GM18519 (cell line): ENCODE results near the gene SV2C.
"Not testable (repeated sequence)": the region's sequence is repeated elsewhere in the genome, so short reads cannot be mapped to it uniquely, and the experiment has no call there.

Experiments
- ATAC-seq: cut with Tn5 transposase; IDR thresholded peaks from one replicate; pipeline ENCODE4 v1.9.1; 2021; ENCODE audit warnings: mild to moderate bottlenecking, moderate library complexity; ENCODE audit not compliant: unreplicated experiment, low FRiP score

SV2C gene

DNA sequence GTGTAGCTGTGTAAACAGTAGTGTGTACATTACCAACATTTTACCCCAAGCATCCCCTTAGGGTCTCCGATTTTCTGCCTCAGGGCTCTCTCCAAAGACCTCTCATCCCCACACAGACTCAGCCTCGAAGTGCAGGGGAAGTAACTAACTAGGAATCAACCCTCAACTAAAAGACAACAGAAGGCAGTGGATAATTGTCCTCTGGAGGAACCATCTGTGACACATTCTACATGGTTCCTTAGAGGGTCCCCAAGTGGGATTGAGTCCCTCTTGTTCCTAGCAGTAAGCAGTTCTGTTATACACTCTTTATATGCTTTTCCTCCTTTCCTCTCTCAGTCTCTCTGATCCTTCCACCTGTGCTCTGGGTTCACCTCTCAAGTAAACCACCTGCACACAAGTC lies 157.2 kb downstream of the SV2C start:
- ATAC-seq, result no peak

DNA sequence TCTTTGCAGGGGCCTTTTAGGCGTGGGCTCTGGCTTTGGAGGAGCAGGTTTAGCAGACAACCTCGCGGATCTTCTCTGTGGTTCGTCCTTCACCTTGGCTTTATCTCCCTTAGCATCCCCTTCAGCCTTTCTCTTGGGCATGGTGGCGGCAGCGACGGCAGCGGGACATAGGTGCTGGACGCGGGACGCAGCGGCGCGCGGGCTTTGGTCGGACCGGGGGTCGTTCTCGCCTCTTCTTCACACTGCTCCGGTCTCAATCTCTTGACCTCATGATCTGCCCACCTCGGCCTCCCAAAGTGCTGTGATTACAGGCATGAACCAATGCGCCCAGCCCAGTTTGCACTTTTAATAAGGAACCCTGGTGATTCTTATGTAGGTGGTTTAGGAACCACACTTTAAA lies 159.0 kb downstream of the SV2C start:
- not testable (repeated sequence) for ATAC-seq

DNA sequence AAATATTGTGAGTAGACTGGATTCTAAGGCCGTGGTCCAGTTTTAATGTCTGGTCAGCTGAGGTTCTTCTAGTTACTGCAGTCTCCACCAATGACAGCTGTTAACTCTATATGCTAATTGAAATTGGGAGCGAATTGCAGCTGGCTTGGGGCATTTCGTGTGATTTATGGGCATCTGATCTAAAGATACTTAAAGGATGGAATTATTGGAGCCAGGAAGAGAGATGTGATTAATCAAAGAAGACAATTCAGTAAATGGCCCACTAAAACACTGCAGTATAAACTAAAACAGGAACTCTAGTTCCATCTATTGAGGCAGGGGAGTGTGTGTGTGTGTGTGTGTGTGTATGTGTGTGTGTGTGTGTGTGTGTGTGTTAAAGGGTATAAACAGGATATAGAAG lies 162.4 kb downstream of the SV2C start:
- ATAC-seq, result no peak

DNA sequence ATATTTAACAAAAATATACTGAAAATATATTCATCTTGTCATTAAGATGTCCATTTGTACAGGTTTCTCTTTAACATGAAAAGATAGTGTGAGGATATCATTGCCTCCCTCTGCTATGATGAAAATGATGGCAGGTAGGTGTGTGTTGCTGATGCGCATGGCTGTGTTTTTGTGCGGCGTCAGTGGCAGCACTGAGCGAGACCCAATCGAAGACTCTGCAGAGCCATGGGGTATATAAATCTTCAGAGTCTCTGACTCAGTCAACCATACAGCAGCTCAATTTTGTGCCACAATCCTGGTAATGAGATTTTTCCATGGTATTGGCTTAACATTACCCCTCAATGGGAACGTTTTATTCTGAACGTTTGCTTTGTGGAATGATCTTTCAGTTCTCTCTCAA lies 166.4 kb downstream of the SV2C start:
- no peak for ATAC-seq

DNA sequence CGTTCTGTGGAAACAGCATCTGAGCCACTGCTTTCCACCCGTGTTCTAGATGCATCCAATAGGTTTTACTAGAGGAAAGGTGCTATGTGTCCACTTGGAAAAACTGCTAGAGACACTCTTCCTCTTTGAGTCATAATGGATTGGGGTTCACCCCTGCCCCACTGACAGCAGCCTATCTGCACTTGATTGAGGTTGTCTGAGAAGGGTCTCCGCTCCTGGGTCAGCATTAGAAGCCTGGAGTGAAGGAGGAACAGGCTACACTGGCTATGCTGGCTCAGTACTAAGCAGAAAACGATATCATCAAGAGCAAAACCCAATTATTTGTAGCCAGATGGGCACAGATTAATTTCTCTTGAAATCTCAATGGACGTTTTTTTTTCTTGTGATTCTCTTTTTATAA lies 167.3 kb downstream of the SV2C start:
- ATAC-seq, result no peak

DNA sequence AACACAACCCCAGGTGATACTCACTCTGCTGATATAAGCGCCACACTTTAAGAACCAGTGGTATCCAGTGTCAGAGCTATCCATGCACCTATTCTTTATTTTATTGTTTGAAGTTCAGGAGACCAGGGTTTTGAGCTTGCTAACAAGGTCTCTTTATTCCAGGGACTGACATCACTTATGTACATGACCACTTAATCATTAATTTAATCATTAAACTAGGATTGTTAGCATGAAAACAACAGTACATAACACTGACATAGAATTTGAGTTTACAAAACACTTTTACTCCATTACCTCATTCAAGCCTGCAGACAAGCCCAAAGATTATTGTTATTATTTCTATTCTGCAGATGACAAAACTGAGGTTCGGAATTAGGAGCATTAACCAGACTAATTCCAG lies 168.5 kb downstream of the SV2C start:
- ATAC-seq, result no peak

DNA sequence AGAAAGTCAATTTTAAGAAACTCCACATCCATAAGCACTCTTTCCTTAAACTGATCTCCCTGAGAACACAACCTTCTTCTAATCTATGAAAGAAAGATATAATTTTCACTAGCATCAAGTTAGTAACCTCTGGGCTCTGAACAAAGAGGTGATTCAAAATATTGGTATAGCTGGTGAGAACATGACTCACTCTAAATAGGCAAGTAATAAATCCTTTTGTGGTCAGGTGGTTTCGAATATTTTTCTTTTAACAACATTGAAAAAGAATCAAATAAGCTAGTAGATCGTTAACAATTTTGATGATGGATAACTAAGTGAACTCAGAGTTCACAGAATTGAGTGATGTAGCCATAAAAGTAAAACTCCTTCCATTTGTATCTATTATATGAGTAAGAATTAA lies 169.3 kb downstream of the SV2C start:
- no peak for ATAC-seq

DNA sequence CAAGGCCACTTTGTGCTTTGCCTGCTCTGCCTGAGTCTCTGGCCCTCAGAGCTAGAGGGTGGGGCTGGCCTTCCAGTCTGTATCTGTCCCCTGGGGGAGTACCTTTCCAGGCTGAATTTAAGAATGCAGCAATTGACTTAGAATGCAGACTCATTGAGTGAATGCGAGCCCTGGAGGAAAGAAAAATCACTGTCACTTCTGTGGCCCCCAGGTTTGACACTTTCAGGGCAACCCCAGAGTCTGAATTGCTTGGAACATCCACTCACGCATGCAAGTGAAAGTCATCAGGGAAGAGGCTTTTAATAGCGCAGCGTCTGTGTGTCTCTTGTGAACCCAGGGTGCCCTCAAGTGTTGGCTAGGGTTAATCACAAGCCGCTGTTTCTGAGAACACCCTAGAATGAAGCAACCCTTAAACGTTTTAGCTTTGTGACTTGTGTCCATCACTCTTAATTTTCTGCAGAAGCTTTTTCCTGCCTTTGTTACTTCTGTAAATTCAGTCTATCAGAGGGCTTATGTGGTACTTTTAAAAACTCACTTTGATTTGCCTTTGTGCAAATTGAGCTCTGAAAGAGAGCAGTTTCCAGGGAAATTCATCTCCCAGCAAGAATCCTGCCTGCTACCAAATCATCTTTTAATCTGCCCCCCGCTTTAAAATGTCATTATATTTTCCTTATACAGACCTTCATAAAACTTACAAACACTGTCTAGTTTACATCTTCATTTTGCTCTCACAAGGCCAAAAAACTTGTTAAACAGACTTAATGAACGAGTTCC lies 173.1 kb downstream of the SV2C start:
- ATAC-seq, result no peak

DNA sequence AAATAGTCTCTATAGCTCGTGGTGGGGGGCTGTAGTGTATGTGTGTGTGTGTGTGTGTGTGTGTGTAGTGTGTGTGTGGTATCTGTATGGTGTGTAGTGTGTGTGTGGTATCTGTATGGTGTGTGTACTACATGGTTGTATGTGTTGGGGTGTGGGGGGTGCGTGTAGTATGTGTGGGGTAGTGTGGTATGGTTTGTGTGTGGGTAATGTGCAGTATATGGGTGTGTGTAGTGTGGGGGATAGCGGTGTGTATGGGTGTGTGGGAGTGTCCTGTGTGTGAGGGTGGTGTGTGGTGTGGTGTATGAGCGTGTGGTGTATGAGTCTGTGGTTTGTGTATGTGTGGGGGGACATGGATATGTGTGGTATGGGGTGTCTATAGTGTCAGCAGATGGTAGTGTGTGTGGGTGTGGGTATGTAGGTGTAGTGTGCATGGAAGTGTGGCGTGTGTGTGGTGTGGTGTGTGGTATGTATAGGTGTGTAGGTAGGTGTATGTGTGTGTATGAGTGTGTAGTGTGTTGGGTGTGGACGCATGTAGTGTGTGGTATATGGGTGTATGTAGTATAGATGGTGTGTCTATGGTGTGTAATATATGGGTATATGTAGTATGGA lies 174.1 kb downstream of the SV2C start:
- no peak for ATAC-seq

DNA sequence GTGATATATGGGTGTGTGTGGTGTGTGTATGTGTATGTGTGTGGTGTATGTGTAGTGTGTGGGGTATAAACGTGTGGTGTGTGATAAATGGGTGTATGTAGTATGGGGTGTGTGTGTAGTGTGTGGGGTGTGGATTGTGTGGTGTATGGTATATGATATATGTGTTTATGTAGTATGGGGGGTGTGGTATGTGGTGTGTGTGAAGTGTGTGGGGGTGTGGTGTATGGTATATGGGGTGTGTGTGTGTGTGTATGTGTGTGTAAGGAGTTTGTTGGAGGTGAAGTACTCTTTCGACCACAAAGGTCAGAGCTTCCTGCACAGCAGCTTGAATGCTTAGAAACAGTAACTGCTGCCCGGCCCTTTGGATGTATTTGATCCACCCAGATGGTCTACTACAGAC lies 174.7 kb downstream of the SV2C start:
- ATAC-seq, result no peak

DNA sequence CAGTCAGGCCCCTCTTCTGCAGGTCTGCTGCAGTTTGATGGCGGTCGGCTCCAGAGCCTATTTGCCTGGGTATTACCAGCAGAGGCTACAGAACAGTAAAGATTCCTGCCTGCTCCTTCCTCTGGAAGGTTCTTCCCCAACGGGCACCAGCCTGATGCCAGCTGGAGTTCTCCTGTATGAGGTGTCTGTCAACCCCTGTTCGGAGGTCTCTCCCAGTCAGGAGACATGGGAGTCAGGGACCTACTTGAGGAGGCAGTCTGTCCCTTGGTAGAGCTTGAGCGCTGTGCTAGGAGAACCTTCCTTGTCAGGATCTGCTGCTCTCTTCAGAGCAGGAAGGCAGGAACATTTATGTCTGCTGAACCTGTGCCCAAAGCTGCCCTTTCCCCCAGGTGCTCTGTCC lies 181.5 kb downstream of the SV2C start:
- no peak for ATAC-seq

DNA sequence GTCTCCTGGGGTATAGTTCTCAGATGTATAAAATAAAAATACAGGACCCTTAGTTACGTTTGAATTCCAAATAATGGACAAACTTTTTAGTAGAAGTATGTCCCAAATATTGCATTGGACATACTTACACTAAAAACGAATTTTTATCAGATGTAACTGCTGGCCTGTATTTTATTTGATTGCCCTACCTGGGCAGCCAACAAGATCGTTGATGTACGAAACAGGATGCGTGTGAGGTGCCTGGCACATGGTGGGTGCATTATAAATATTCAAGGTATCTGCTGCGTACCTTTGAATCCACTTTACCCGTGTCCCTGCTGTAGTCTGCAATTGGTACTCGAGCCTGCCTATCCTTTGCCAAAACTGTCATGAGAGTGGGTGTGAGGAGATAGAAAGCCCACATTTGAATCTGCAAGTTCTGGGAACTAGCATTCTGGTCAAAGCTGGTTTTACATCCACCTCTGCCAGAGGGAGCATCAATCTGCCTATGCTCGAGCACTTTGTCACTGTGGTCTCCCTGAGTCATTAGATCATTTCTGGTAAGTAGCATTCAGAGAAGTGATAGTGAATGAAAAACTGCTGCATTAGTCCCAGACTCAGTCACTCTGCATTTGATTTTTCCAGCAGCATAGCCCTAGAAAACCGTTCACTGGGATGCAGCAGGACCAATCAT lies 186.2 kb downstream of the SV2C start:
- no peak for ATAC-seq

DNA sequence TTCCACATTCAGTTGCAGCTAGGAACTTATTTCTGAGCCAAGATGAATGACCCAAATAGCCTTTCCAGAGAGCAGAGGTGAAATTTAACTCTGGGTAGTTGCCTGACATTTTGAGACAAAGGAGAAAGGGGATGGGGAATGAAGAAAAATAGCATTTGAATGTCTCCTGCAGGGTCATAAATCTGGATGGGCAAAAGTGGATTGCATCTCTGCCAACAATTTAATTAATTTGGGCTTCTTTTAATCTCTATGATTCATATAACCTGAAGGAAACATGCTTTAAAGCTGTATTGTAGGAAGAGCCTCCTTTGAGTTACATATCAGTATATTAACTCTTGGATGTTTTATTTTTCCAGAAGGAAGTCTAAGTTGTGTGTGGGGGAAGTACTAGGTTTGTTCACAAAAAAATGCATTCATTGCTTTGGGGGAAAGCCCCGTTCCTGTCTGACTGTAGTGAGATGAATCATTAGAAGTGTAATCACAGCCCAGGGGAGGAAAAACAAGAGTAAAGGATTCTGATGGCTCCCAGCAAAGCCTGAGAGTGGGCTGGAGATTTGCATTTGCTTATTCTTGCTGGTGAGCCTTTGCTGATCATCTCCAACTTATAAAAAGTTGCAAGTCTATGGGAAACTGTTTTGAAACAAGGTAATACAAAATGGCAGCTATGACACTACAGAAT lies 186.9 kb downstream of the SV2C start:
- no peak for ATAC-seq

DNA sequence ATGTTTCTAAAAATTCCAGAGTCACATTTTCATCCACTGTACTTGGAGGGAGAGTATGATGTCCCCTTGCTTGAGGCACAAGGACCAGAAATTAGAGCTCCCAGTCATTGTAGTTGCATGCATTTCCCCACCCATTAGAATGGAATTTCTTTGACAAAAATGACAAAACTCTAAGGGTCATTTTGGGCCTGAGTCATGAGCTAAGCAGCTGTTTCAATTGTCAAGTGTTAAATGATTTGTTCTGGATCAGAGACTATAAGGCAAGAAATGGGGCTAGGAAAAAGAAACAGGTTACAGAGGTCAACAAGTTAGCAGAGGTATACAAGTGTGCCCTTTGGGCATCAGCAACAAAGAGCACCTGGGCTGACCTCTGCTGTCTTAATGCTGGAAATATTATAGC lies 188.7 kb downstream of the SV2C start:
- no peak for ATAC-seq

DNA sequence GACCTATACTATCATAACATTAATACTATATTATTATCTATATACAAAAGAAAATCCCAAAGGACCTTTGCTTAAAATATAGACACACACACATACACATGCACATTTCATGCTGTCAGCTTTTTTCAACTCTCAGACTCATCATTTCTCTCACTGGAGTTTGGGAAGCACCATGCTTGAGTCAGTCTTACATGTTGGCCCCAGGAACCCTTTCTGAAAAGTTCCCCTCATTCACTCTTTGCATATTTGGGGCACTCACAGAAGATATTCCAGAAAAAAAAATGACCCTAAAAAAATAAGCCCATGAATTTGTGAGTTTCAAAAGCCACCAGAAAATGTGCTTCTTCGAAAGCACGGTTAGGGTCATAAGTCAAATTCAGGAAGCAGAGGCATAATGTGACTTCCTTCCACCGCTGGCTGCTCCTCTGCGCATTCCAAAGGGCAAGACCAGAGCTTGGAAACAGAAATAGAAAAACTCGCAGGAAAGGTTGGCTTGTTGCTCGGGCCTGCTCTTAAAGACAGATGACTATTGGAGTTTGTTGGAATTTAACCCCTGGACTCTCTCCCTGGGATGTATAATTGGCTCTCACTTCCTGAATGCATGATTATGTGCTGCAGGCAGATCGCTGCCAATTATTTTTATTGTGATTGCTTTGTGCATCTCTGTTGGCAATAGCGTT lies 190.2 kb downstream of the SV2C start:
- ATAC-seq, result no peak

DNA sequence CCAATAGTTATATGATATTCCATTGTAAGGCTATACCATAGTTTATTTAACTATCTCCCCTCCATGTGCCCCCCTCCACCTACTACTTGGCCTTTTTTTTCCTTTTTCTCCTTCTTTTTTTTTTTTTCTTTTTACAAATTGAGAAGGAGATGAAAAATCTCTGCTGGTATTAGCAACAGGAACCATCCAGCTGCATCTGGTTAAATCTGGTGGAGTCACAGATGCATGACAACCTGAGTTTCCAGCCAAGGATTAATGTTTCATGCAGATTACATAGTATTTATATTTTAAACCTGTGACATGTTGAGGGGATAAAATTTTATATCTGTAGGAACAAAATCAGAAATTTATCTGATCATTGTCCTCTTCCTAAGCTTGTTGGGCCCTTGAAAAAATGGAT lies 191.4 kb downstream of the SV2C start:
- no peak for ATAC-seq

DNA sequence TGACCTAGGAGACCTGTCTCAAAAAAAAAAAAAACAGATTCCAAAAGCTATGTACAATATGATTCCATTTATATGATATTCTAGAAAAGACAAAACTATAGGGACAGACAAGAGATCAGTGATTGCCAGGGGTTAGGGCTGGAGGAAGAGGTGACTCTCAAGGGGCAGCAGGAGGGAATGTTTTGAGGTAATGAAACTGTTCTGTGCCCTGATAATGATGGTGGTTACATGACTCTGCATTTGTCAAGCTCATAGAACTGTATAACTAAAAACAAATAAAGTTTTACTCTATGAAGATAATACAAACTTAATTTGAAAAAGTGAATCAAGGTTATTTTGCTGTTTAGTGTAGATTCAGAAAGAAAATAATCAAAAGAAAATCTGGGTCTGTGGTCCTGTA lies 194.6 kb downstream of the SV2C start:
- ATAC-seq, result no peak

DNA sequence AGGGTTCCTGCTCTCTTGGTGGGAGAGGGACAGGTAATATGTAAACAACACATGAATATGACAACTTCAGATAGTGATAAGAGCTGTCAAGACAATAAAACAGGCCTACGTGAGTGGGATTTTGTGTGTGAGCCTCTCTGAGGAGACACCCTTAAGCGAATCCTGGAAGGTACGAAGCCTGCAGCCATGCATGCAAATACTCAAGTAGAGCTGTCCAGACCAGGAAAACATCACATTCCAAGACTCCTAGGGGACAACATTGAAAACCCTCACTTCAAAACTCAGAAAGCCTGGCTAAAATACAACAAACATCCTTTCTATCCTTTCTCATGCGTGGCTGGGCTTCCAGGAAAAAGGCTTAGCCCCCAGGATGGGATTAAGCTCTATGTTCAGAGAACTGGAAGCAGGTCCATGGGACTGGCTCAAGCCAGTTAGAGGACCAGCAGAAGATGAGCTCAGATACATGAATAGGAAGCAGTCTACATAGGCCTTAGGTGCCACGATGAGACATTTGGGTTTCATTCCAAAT lies 195.1 kb downstream of the SV2C start:
- no peak for ATAC-seq

DNA sequence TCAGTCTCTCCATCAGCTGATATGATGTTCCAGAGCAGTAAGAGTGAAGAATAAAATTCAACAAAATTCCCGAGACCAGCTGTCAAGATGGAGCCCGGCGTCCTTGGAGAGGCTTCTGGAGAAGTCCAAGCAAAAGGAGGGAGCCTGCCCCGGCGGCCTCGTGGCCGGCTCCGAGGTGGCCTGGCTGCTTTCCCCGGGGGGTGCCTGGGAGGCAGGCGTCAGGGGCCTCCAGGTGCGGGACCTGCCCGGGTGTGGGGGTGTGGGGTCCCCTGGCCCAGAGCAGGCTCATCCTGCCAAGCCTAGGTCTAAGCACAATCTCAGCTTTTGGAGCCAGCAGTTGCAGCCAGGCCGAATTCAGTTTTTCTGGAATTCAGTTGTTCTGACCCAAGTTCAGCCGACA lies 197.3 kb downstream of the SV2C start:
- ATAC-seq, result no peak

DNA sequence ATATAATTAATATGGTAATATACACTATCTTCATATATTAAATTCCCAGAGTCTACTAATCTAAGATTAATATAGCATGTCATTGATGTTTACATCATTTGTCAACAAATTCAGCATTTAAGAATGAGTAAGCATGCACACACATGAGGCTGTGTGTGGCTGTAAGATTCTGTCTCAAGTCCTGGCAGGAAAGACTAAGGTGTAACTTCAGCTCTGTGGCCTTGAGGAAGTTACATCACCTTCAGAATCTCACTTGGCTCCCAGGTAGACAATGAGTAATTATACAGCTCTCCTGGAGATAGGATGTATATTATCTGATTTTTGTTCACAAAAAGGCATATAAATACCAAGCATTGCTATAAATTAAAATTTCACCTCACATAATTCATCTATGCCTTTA lies 200.5 kb downstream of the SV2C start:
- ATAC-seq, result no peak

DNA sequence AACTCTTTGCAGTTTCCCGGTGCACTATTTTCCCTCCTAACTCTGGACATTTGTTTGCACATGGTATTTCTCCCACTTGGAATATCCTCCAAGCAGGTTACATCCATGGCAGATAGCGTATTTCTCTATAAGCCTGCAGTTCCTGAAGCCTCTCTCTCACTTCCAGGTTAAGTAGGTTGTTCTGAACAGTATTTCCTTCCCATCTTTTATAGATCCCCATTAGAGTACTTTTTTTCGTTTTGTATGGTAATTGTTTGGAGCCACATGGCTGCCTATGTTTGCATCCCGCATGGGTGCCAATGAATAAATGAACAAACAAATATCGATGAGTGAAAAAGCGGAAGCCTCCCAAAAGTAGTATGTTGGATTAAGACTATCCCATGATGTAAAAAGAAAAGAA lies 206.5 kb downstream of the SV2C start:
- no peak for ATAC-seq
